Neural progenitor cell (in vitro differentiated cells): Measurements from ENCODE around the gene PHC1. TPM values are rescaled to one million over a fixed set of nuclear protein-coding genes. Genes with fewer than 3 reads are reported as not detected.

Experiments used
- DNase-seq: peaks from one replicate; pipeline ENCODE4 v3.0.0-alpha.2; 2016; ENCODE audit warnings: low spot score
- H2AFZ ChIP-seq: fragments of 200-600 bp; sonication (generic); replicated peaks from 2 replicates; pipeline ENCODE4 v1.6.1; 2016; ENCODE audit warnings: antibody characterized with exemption
- H3F3A ChIP-seq: fragments of 200-600 bp; sonication (generic); 2 replicates; pipeline ENCODE4 v1.6.1; 2016; ENCODE audit warnings: antibody characterized with exemption, low read depth
- H3K27ac ChIP-seq: fragments of 200-600 bp; sonication (generic); 2 replicates; pipeline ENCODE4 v1.5.1; 2016; ENCODE audit warnings: mild to moderate bottlenecking
- H3K27me3 ChIP-seq: fragments of 200-600 bp; sonication (generic); 2 replicates; pipeline ENCODE4 v1.6.1; 2016; ENCODE audit warnings: mild to moderate bottlenecking, moderate library complexity
- H3K36me3 ChIP-seq: fragments of 200-600 bp; sonication (generic); 2 replicates; pipeline ENCODE4 v1.5.1; 2016
- H3K4me1 ChIP-seq: fragments of 200-600 bp; sonication (generic); 2 replicates; pipeline ENCODE4 v1.6.1; 2016; ENCODE audit warnings: mixed run types
- H3K4me2 ChIP-seq: fragments of 200-600 bp; sonication (generic); 2 replicates; pipeline ENCODE4 v1.6.1; 2016
- H3K4me3 ChIP-seq: fragments of 200-600 bp; sonication (generic); 2 replicates; pipeline ENCODE4 v1.5.1; 2016
- H3K79me2 ChIP-seq: fragments of 200-600 bp; sonication (generic); 2 replicates; pipeline ENCODE4 v1.6.1; 2016; ENCODE audit warnings: low read depth
- H3K9ac ChIP-seq: fragments of 200-600 bp; sonication (generic); 2 replicates; pipeline ENCODE4 v1.6.1; 2016
- H3K9me3 ChIP-seq: fragments of 200-600 bp; sonication (generic); 2 replicates; pipeline ENCODE4 v1.5.1; 2016; ENCODE audit warnings: low read depth
- H4K20me1 ChIP-seq: fragments of 200-600 bp; sonication (generic); 2 replicates; pipeline ENCODE4 v1.6.1; 2016; ENCODE audit warnings: low read depth
- H3K27ac Mint-ChIP-seq: 3 replicates; pipeline ENCODE4 v1.8.0; 2021; ENCODE audit warnings: mixed read lengths
- H3K27me3 Mint-ChIP-seq: 2 replicates; pipeline ENCODE4 v1.8.0; 2022; ENCODE audit warnings: low read depth, mild to moderate bottlenecking, inconsistent platforms, moderate library complexity, mixed read lengths; ENCODE audit not compliant: insufficient read depth
- H3K36me3 Mint-ChIP-seq: 3 replicates; pipeline ENCODE4 v1.8.0; 2021; ENCODE audit warnings: mixed read lengths
- H3K4me1 Mint-ChIP-seq: 3 replicates; pipeline ENCODE4 v1.8.0; 2021; ENCODE audit warnings: mixed read lengths
- H3K4me3 Mint-ChIP-seq: 3 replicates; pipeline ENCODE4 v1.8.0; 2021; ENCODE audit warnings: mild to moderate bottlenecking, moderate library complexity, mixed read lengths
- H3K9me3 Mint-ChIP-seq: 3 replicates; pipeline ENCODE4 v1.8.0; 2020; ENCODE audit warnings: mixed read lengths
- CTCF ChIP-seq: fragments of 200-600 bp; sonication (generic); IDR thresholded peaks from 2 replicates; pipeline ENCODE4 v1.5.1; 2017; ENCODE audit warnings: antibody characterized with exemption, mild to moderate bottlenecking
- EZH2 ChIP-seq: fragments of 200-600 bp; sonication (generic); IDR thresholded peaks from 2 replicates; pipeline ENCODE4 v1.6.1; 2017; ENCODE audit warnings: antibody characterized with exemption, mild to moderate bottlenecking, moderate library complexity
- EZH2phosphoT487 ChIP-seq: fragments of 200-600 bp; sonication (generic); IDR thresholded peaks from 2 replicates; pipeline ENCODE4 v1.6.1; 2017; ENCODE audit warnings: antibody characterized with exemption
- total RNA-seq: library from RNA; depleted of rRNA; stranded (reverse); fragments of >200 nt; gene quantifications from 2 replicates; pipeline ENCODE4 v1.2.3, GENCODE V29; 2015; ENCODE audit warnings: low replicate concordance

Gene PHC1
- total RNA-seq, 1 donor from 2014 or later: 62.7 TPM

- H3K27me3 ChIP-seq: no peaks in the 10 kb centered on the region
- H4K20me1 ChIP-seq: no peaks in the 10 kb centered on the region
- Mint-ChIP-seq H3K4me1 (no peaks in the 10 kb centered on the region), H3K4me3 (no peak overlapping the region), H3K27me3 (peaks cover 2% of the 10 kb centered on the region), H3K9me3 (no peaks in the 10 kb centered on the region), H3K27ac (no peak overlapping the region), H3K36me3 (no peaks in the 10 kb centered on the region)
- H3K27ac ChIP-seq: no peak overlapping the region
- H3K4me2 ChIP-seq: no peak overlapping the region
- no peaks in the 10 kb centered on the region for H3K79me2 ChIP-seq
- H3K36me3 ChIP-seq: no peaks in the 10 kb centered on the region
- H3K9ac ChIP-seq: no peak overlapping the region
- H3F3A ChIP-seq: no peaks in the 10 kb centered on the region
- H3K9me3 ChIP-seq: no peaks in the 10 kb centered on the region
- H3K4me1 ChIP-seq: no peaks in the 10 kb centered on the region
- H2AFZ ChIP-seq: no peak overlapping the region
- TF ChIP-seq CTCF (no peak), EZH2phosphoT487 (no peak), EZH2 (no peak)
- no peak overlapping the region for H3K4me3 ChIP-seq
- no peak for DNase-seq
These were observed 46.5 kb upstream of the PHC1 start for GRCh38 chr12:8867786-8868185.

GRCh38 chr12:8870586-8870985 lies 43.7 kb upstream of the PHC1 start:
- Histone ChIP-seq H3K27ac (no peak overlapping the region), H3F3A (no peaks in the 10 kb centered on the region), H4K20me1 (no peaks in the 10 kb centered on the region), H3K9ac (no peak overlapping the region), H3K4me1 (no peaks in the 10 kb centered on the region), H3K9me3 (no peaks in the 10 kb centered on the region), H3K79me2 (no peaks in the 10 kb centered on the region), H3K4me2 (no peak overlapping the region), H3K27me3 (no peaks in the 10 kb centered on the region), H3K36me3 (no peaks in the 10 kb centered on the region), H2AFZ (no peak overlapping the region), H3K4me3 (no peak overlapping the region)
- no peak overlapping the region for H3K4me3 Mint-ChIP-seq
- no peaks in the 10 kb centered on the region for H3K36me3 Mint-ChIP-seq
- H3K9me3 Mint-ChIP-seq: no peaks in the 10 kb centered on the region
- H3K4me1 Mint-ChIP-seq: no peaks in the 10 kb centered on the region
- DNase-seq: no peak
- no peak overlapping the region for H3K27ac Mint-ChIP-seq
- peaks cover 2% of the 10 kb centered on the region for H3K27me3 Mint-ChIP-seq
- TF ChIP-seq EZH2: no peak
- TF ChIP-seq EZH2phosphoT487: no peak
- TF ChIP-seq CTCF: no peak

- Histone ChIP-seq H3F3A (no peaks in the 10 kb centered on the region), H3K27ac (no peak overlapping the region), H3K4me3 (no peak overlapping the region), H3K79me2 (no peaks in the 10 kb centered on the region), H3K36me3 (no peaks in the 10 kb centered on the region), H3K9ac (no peak overlapping the region), H3K27me3 (no peaks in the 10 kb centered on the region), H3K4me2 (no peak overlapping the region), H3K4me1 (no peaks in the 10 kb centered on the region), H3K9me3 (no peaks in the 10 kb centered on the region), H4K20me1 (no peaks in the 10 kb centered on the region), H2AFZ (no peak overlapping the region)
- no peak for DNase-seq
- no peak for TF ChIP-seq EZH2phosphoT487
- TF ChIP-seq CTCF: no peak
- TF ChIP-seq EZH2: no peak
- Mint-ChIP-seq H3K9me3 (no peaks in the 10 kb centered on the region), H3K4me3 (no peak overlapping the region), H3K27me3 (peaks cover 2% of the 10 kb centered on the region), H3K4me1 (no peaks in the 10 kb centered on the region), H3K36me3 (no peaks in the 10 kb centered on the region), H3K27ac (no peak overlapping the region)
These were observed 43.2 kb upstream of the PHC1 start for GRCh38 chr12:8871068-8871467.
